ENCODE results near the gene MPRIP. TPM values are rescaled to one million over a fixed set of nuclear protein-coding genes. Genes with fewer than 3 reads are reported as not detected.
A peak's percentile ranks its signal among the peaks of the same experiment; 100 is the strongest.

Gene MPRIP
- total and polyA plus RNA-seq, 2 donors (not counting 1 experiment from before 2014, with no cell fraction given): 130 to 299 TPM

GRCh38 chr17:17144916-17145665, 102.8 kb downstream of the MPRIP start:
- H3K9me3 ChIP-seq (ENCODE audit: control extremely low read depth in 1 of 3, control insufficient read depth in 2 of 3, insufficient read depth in 1 of 3, low read length in 2 of 3): no peaks in the 10 kb centered on the region
- H2AFZ ChIP-seq (ENCODE audit: insufficient read depth, low read depth, low read length, poor library complexity, severe bottlenecking): no peak overlapping the region
- Mint-ChIP-seq H3K4me1 (peaks cover 4% of the 10 kb centered on the region), H3K27ac (peak overlapping the region; percentile 15), H3K4me3 (no peak overlapping the region), H3K27me3 (no peaks in the 10 kb centered on the region), H3K9me3 (ENCODE audit: insufficient read depth) (no peaks in the 10 kb centered on the region)
- H3K27ac ChIP-seq (ENCODE audit: low read length in 2 of 2): no peak overlapping the region
- H4K20me1 ChIP-seq (ENCODE audit: control insufficient read depth, insufficient read depth, low read length, poor library complexity, severe bottlenecking): no peaks in the 10 kb centered on the region
- peaks cover 0 to 81% of the 10 kb centered on the region in 2 experiments for H3K36me3 ChIP-seq (replicated peaks in 1 of 2; ENCODE audit: control extremely low read depth in 1 of 2, control insufficient read depth in 1 of 2, extremely low read depth in 1 of 2, insufficient read depth in 2 of 2, low read length in 1 of 2)
- no peaks in the 10 kb centered on the region for H3K79me2 ChIP-seq (ENCODE audit: control insufficient read depth, insufficient read depth, low read length)
- no peak overlapping the region for H3K4me3 ChIP-seq (ENCODE audit: control extremely low read depth in 1 of 5, extremely low read depth in 1 of 5, insufficient read depth in 1 of 5, low read depth in 2 of 5, low read length in 4 of 5)
- no peak for TF ChIP-seq CTCF (IDR thresholded peaks at IDR 0.05)
- TF ChIP-seq EZH2 (IDR thresholded peaks at IDR 0.05; ENCODE audit: borderline replicate concordance, insufficient read depth, low read depth, low read length, poor library complexity, severe bottlenecking): no peak
- ATAC-seq (ENCODE audit: low read depth): no peak
- 54% methylated on average over 10 of the region's 13 CpGs for WGBS (ENCODE audit: insufficient coverage)
- POLR2A ChIA-PET: no interaction called here
- H3K9ac ChIP-seq (ENCODE audit: low read length): no peak overlapping the region
- intact Hi-C loops (cut with micrococcal nuclease): loop anchor here (10.0 kb wide), 1 partner anchor 170 kb away; no protein-coding TSS in a partner anchor
- H3K27me3 ChIP-seq (replicated peaks in 1 of 4; ENCODE audit: control extremely low read depth in 1 of 4, control insufficient read depth in 3 of 4, insufficient read depth in 4 of 4, low read length in 3 of 4): no peaks in the 10 kb centered on the region
- no peak for DNase-seq
- CTCF ChIA-PET: interaction anchor here (1.0 to 1.2 kb wide), 2 partner anchors 72 to 145 kb away, joined by 3 read pairs; no protein-coding TSS in a partner anchor
- no peaks in the 10 kb centered on the region for H3K4me1 ChIP-seq (ENCODE audit: control insufficient read depth in 2 of 2, insufficient read depth in 2 of 2, low read length in 2 of 2)
- no peak overlapping the region for H3K4me2 ChIP-seq (replicated peaks; ENCODE audit: low read depth, low read length, poor library complexity, severe bottlenecking)

GRCh38 chr17:17146786-17147406, 104.6 kb downstream of the MPRIP start:
- CTCF ChIA-PET: interaction anchor here (0.6 to 1.5 kb wide), 5 partner anchors 21 to 152 kb away, joined by 3 to 6 read pairs (median 4); no protein-coding TSS in a partner anchor
- H3K27ac ChIP-seq (ENCODE audit: low read length in 2 of 2): no peak overlapping the region
- H3K9me3 ChIP-seq (ENCODE audit: control extremely low read depth in 1 of 3, control insufficient read depth in 2 of 3, insufficient read depth in 1 of 3, low read length in 2 of 3): no peaks in the 10 kb centered on the region
- no peak overlapping the region for H3K9ac ChIP-seq (ENCODE audit: low read length)
- no peak overlapping the region for H2AFZ ChIP-seq (ENCODE audit: insufficient read depth, low read depth, low read length, poor library complexity, severe bottlenecking)
- H3K4me1 ChIP-seq (ENCODE audit: control insufficient read depth in 2 of 2, insufficient read depth in 2 of 2, low read length in 2 of 2): no peaks in the 10 kb centered on the region
- Mint-ChIP-seq H3K4me1 (peaks cover 8% of the 10 kb centered on the region), H3K27me3 (no peaks in the 10 kb centered on the region), H3K9me3 (ENCODE audit: insufficient read depth) (no peaks in the 10 kb centered on the region), H3K4me3 (no peak overlapping the region), H3K27ac (no peak overlapping the region)
- H3K27me3 ChIP-seq (replicated peaks in 1 of 4; ENCODE audit: control extremely low read depth in 1 of 4, control insufficient read depth in 3 of 4, insufficient read depth in 4 of 4, low read length in 3 of 4): no peaks in the 10 kb centered on the region
- H3K4me3 ChIP-seq (ENCODE audit: control extremely low read depth in 1 of 5, extremely low read depth in 1 of 5, insufficient read depth in 1 of 5, low read depth in 2 of 5, low read length in 4 of 5): no peak overlapping the region
- H3K79me2 ChIP-seq (ENCODE audit: control insufficient read depth, insufficient read depth, low read length): no peaks in the 10 kb centered on the region
- POLR2A ChIA-PET: no interaction called here
- peaks cover 0 to 82% of the 10 kb centered on the region in 2 experiments for H3K36me3 ChIP-seq (replicated peaks in 1 of 2; ENCODE audit: control extremely low read depth in 1 of 2, control insufficient read depth in 1 of 2, extremely low read depth in 1 of 2, insufficient read depth in 2 of 2, low read length in 1 of 2)
- TF ChIP-seq EZH2 (IDR thresholded peaks at IDR 0.05; ENCODE audit: borderline replicate concordance, insufficient read depth, low read depth, low read length, poor library complexity, severe bottlenecking): no peak
- TF ChIP-seq CTCF (IDR thresholded peaks at IDR 0.05): peak; percentile 33
- H4K20me1 ChIP-seq (ENCODE audit: control insufficient read depth, insufficient read depth, low read length, poor library complexity, severe bottlenecking): no peaks in the 10 kb centered on the region
- intact Hi-C loops (cut with micrococcal nuclease): loop anchor here (10.0 kb wide), 1 partner anchor 168 kb away; no protein-coding TSS in a partner anchor
- H3K4me2 ChIP-seq (replicated peaks; ENCODE audit: low read depth, low read length, poor library complexity, severe bottlenecking): no peak overlapping the region
- WGBS (ENCODE audit: insufficient coverage): 94% methylated on average over 9 of the region's 14 CpGs
- DNase-seq: peak; percentile 36
- ATAC-seq (ENCODE audit: low read depth): peak; percentile 31
